ENCODE data around the gene PCDHB5. TPM values are rescaled to one million over a fixed set of nuclear protein-coding genes. Genes with fewer than 3 reads are reported as not detected.
"Not testable (repeated sequence)": the region's sequence is repeated elsewhere in the genome, so short reads cannot be mapped to it uniquely, and the experiment has no call there.

The PCDHB5 gene
- polyA plus RNA-seq, 1 donor (not counting 4 experiments of a cell fraction or from before 2014, with no cell fraction given), result 0.09 TPM

- H3K27ac ChIP-seq (ENCODE audit: control insufficient read depth, insufficient read depth, low read length), result no peak overlapping the region
- no peaks in the 10 kb centered on the region for H3K79me2 ChIP-seq (ENCODE audit: control insufficient read depth, insufficient read depth, low read length)
- no peaks in the 10 kb centered on the region for H3K27me3 ChIP-seq (ENCODE audit: control insufficient read depth, extremely low read depth, insufficient read depth, low read length)
- no peak overlapping the region for H3K4me3 ChIP-seq (ENCODE audit: control insufficient read depth in 2 of 3, extremely low read depth in 1 of 3, insufficient read depth in 2 of 3, low read depth in 1 of 3, low read length in 3 of 3)
- H3K4me1 ChIP-seq (ENCODE audit: control insufficient read depth, extremely low read depth, insufficient read depth, low read length), result no peaks in the 10 kb centered on the region
- H3K9me1 ChIP-seq (ENCODE audit: control insufficient read depth, extremely low read depth, insufficient read depth, low read length), result no peaks in the 10 kb centered on the region
- H2AFZ ChIP-seq (ENCODE audit: control insufficient read depth, low read length), result no peak overlapping the region
- DNase-seq (ENCODE audit: low read depth, low spot score), result no peak
- dilution Hi-C loops (cut with MboI; ENCODE audit: extremely low pct_ligation_motif_present, low sequenced_read_pairs), result no loop called here
- no peaks in the 10 kb centered on the region for H4K20me1 ChIP-seq (ENCODE audit: control insufficient read depth, extremely low read depth, insufficient read depth, low read length)
- H3K4me2 ChIP-seq (ENCODE audit: control insufficient read depth, extremely low read depth, insufficient read depth, low read depth, low read length), result no peak overlapping the region
- FAIRE-seq, result no peak
- TF ChIP-seq EZH2 (IDR thresholded peaks at IDR 0.05; ENCODE audit: low read length) (no peak), CTCF (optimal IDR thresholded peaks at IDR 0.05 in 1 of 3, IDR thresholded peaks at IDR 0.05 in 1 of 3, conservative IDR thresholded peaks at IDR 0.05 in 1 of 3; ENCODE audit: extremely low read depth in 1 of 3, insufficient read depth in 2 of 3, low read length in 3 of 3) (no peak)
- no peaks in the 10 kb centered on the region for H3K36me3 ChIP-seq (ENCODE audit: control insufficient read depth in 2 of 2, extremely low read depth in 1 of 2, insufficient read depth in 2 of 2, low read length in 2 of 2)
- no peak overlapping the region for H3K9ac ChIP-seq (ENCODE audit: control insufficient read depth, extremely low read depth, insufficient read depth, low read length)
- H3K9me3 ChIP-seq (ENCODE audit: control insufficient read depth, low read depth, low read length), result peaks cover 4% of the 10 kb centered on the region
Observed at GRCh38 chr5:141175933-141176332, 40.9 kb downstream of the PCDHB5 start.

- H3K9ac ChIP-seq (ENCODE audit: control insufficient read depth, extremely low read depth, insufficient read depth, low read length); H3K27ac ChIP-seq (ENCODE audit: control insufficient read depth, insufficient read depth, low read length); H3K79me2 ChIP-seq (ENCODE audit: control insufficient read depth, insufficient read depth, low read length); H3K9me3 ChIP-seq (ENCODE audit: control insufficient read depth, low read depth, low read length); H3K9me1 ChIP-seq (ENCODE audit: control insufficient read depth, extremely low read depth, insufficient read depth, low read length); H3K4me1 ChIP-seq (ENCODE audit: control insufficient read depth, extremely low read depth, insufficient read depth, low read length); DNase-seq (ENCODE audit: low read depth, low spot score); H2AFZ ChIP-seq (ENCODE audit: control insufficient read depth, low read length); H3K4me2 ChIP-seq (ENCODE audit: control insufficient read depth, extremely low read depth, insufficient read depth, low read depth, low read length); dilution Hi-C loops (cut with MboI; ENCODE audit: extremely low pct_ligation_motif_present, low sequenced_read_pairs); H3K27me3 ChIP-seq (ENCODE audit: control insufficient read depth, extremely low read depth, insufficient read depth, low read length); H3K4me3 ChIP-seq (ENCODE audit: control insufficient read depth in 2 of 3, extremely low read depth in 1 of 3, insufficient read depth in 2 of 3, low read depth in 1 of 3, low read length in 3 of 3); H3K36me3 ChIP-seq (ENCODE audit: control insufficient read depth in 2 of 2, extremely low read depth in 1 of 2, insufficient read depth in 2 of 2, low read length in 2 of 2); FAIRE-seq; H4K20me1 ChIP-seq (ENCODE audit: control insufficient read depth, extremely low read depth, insufficient read depth, low read length): not testable (repeated sequence)
Observed at GRCh38 chr5:141177577-141178191, 42.7 kb downstream of the PCDHB5 start, which contains the start of gene PCDHB8. Gene PCDHB8, plus strand, starts transcription at chr5:141177790. Its CDS starts 245 bp downstream, at chr5:141178035.

GRCh38 chr5:141179371-141179770 lies 44.4 kb downstream of the PCDHB5 start:
- H2AFZ ChIP-seq (ENCODE audit: control insufficient read depth, low read length); H3K27me3 ChIP-seq (ENCODE audit: control insufficient read depth, extremely low read depth, insufficient read depth, low read length); H3K4me3 ChIP-seq (ENCODE audit: control insufficient read depth in 2 of 3, extremely low read depth in 1 of 3, insufficient read depth in 2 of 3, low read depth in 1 of 3, low read length in 3 of 3); H4K20me1 ChIP-seq (ENCODE audit: control insufficient read depth, extremely low read depth, insufficient read depth, low read length); DNase-seq (ENCODE audit: low read depth, low spot score); H3K36me3 ChIP-seq (ENCODE audit: control insufficient read depth in 2 of 2, extremely low read depth in 1 of 2, insufficient read depth in 2 of 2, low read length in 2 of 2); H3K9me3 ChIP-seq (ENCODE audit: control insufficient read depth, low read depth, low read length); H3K27ac ChIP-seq (ENCODE audit: control insufficient read depth, insufficient read depth, low read length); H3K4me1 ChIP-seq (ENCODE audit: control insufficient read depth, extremely low read depth, insufficient read depth, low read length); H3K79me2 ChIP-seq (ENCODE audit: control insufficient read depth, insufficient read depth, low read length); H3K9ac ChIP-seq (ENCODE audit: control insufficient read depth, extremely low read depth, insufficient read depth, low read length); FAIRE-seq; H3K9me1 ChIP-seq (ENCODE audit: control insufficient read depth, extremely low read depth, insufficient read depth, low read length); dilution Hi-C loops (cut with MboI; ENCODE audit: extremely low pct_ligation_motif_present, low sequenced_read_pairs); H3K4me2 ChIP-seq (ENCODE audit: control insufficient read depth, extremely low read depth, insufficient read depth, low read depth, low read length): not testable (repeated sequence)

GRCh38 chr5:141179876-141180275 lies 44.9 kb downstream of the PCDHB5 start:
- DNase-seq (ENCODE audit: low read depth, low spot score); H3K9me3 ChIP-seq (ENCODE audit: control insufficient read depth, low read depth, low read length); dilution Hi-C loops (cut with MboI; ENCODE audit: extremely low pct_ligation_motif_present, low sequenced_read_pairs); H2AFZ ChIP-seq (ENCODE audit: control insufficient read depth, low read length); H3K9me1 ChIP-seq (ENCODE audit: control insufficient read depth, extremely low read depth, insufficient read depth, low read length); H3K36me3 ChIP-seq (ENCODE audit: control insufficient read depth in 2 of 2, extremely low read depth in 1 of 2, insufficient read depth in 2 of 2, low read length in 2 of 2); H3K27me3 ChIP-seq (ENCODE audit: control insufficient read depth, extremely low read depth, insufficient read depth, low read length); H3K27ac ChIP-seq (ENCODE audit: control insufficient read depth, insufficient read depth, low read length); H3K4me1 ChIP-seq (ENCODE audit: control insufficient read depth, extremely low read depth, insufficient read depth, low read length); H3K4me2 ChIP-seq (ENCODE audit: control insufficient read depth, extremely low read depth, insufficient read depth, low read depth, low read length); H3K4me3 ChIP-seq (ENCODE audit: control insufficient read depth in 2 of 3, extremely low read depth in 1 of 3, insufficient read depth in 2 of 3, low read depth in 1 of 3, low read length in 3 of 3); H3K79me2 ChIP-seq (ENCODE audit: control insufficient read depth, insufficient read depth, low read length); FAIRE-seq; H4K20me1 ChIP-seq (ENCODE audit: control insufficient read depth, extremely low read depth, insufficient read depth, low read length); H3K9ac ChIP-seq (ENCODE audit: control insufficient read depth, extremely low read depth, insufficient read depth, low read length): not testable (repeated sequence)
